ENCODE data around the gene RFX2.

- no peak for TF ChIP-seq POLR2A (IDR thresholded peaks at IDR 0.05; ENCODE audit: low read depth, low read length)
- TF ChIP-seq TAF1 (IDR thresholded peaks at IDR 0.05; ENCODE audit: borderline replicate concordance, low read depth, low read length), result no peak
Measured at GRCh38 chr19:5992756-5993155, 117.5 kb downstream of the RFX2 start.
